Measurements from ENCODE around the gene FAM107B. TPM values are rescaled to one million over a fixed set of nuclear protein-coding genes. Genes with fewer than 3 reads are reported as not detected.

The FAM107B gene
- total and polyA plus RNA-seq, 2 of the 8 experiments (the other 6 are each of a cell fraction or from before 2014, with no cell fraction given): 7.5 to 28.1 TPM

DNA sequence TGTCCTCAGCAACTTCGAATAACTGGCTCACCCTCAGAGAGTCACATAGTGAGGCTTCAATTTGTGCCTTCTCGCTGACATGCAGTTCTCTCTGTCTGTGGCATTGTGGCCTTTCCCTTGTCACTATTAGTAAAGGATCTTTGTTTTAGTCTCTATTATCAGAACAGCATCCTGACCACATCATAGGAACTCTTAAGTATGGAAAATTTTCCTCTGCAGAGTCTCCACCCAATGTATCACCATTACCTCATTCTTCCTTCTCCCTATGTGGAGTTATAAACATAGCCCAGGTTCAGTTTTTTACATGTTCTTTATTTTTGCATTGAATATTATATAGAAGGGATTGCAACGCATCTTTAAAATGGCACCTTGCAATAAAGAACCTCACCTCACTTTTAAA lies 112.9 kb downstream of the FAM107B start:
- TF ChIP-seq CTBP2 (IDR thresholded peaks at IDR 0.05; ENCODE audit: borderline replicate concordance, insufficient read depth, insufficient read length, low read length) (no peak), RXRA (IDR thresholded peaks at IDR 0.05; ENCODE audit: insufficient read depth, low read depth, low read length) (no peak), CBX5 (IDR thresholded peaks at IDR 0.05; ENCODE audit: low read depth, low read length) (no peak), KDM4A (IDR thresholded peaks at IDR 0.05; ENCODE audit: low read depth, low read length, severe bottlenecking) (no peak)
- Histone ChIP-seq H3K4me2 (ENCODE audit: insufficient read depth in 1 of 2, low read depth in 2 of 2, low read length in 2 of 2) (no peak overlapping the region), H3K79me2 (ENCODE audit: control insufficient read depth in 1 of 2, insufficient read depth in 2 of 2, low read length in 2 of 2) (no peaks in the 10 kb centered on the region), H3K14ac (ENCODE audit: insufficient read length) (no peak overlapping the region), H4K5ac (ENCODE audit: insufficient read length, low read depth, low read length) (no peak overlapping the region), H3K4me3 (ENCODE audit: extremely low read depth in 1 of 4, insufficient read depth in 2 of 4, low read depth in 3 of 4, low read length in 4 of 4) (no peak overlapping the region), H2AK5ac (ENCODE audit: low read depth, low read length) (no peak overlapping the region), H3K18ac (ENCODE audit: extremely low read depth, low read length) (no peak overlapping the region), H4K91ac (replicated peaks; ENCODE audit: insufficient read length, low read length) (no peak overlapping the region), H4K20me1 (replicated peaks in 1 of 2; ENCODE audit: control insufficient read depth in 1 of 2, insufficient read depth in 2 of 2, low read length in 2 of 2) (no peaks in the 10 kb centered on the region), H3K4me1 (replicated peaks in 1 of 4; ENCODE audit: control insufficient read depth in 3 of 4, insufficient read depth in 4 of 4, low read length in 3 of 4) (no peaks in the 10 kb centered on the region), H3K4ac (replicated peaks; ENCODE audit: insufficient read length, low read depth, low read length) (no peak overlapping the region), H3K56ac (replicated peaks; ENCODE audit: insufficient read length, low read depth, low read length) (no peak overlapping the region), H3K27me3 (replicated peaks in 1 of 4; ENCODE audit: control insufficient read depth in 3 of 4, extremely low read depth in 1 of 4, insufficient read depth in 3 of 4, low read length in 3 of 4) (no peaks in the 10 kb centered on the region), H3K36me3 (ENCODE audit: control insufficient read depth in 2 of 4, insufficient read depth in 4 of 4, low read length in 3 of 4) (no peaks in the 10 kb centered on the region), H3K79me1 (ENCODE audit: low read depth, low read length) (no peaks in the 10 kb centered on the region), H4K8ac (ENCODE audit: extremely low read depth, insufficient read depth, low read length) (no peak overlapping the region), H2AFZ (ENCODE audit: low read length) (no peak overlapping the region), H2BK12ac (ENCODE audit: low read depth, low read length) (no peak overlapping the region), H2BK20ac (ENCODE audit: low read length) (no peak overlapping the region), H3K23me2 (ENCODE audit: low read depth, low read length) (no peaks in the 10 kb centered on the region), H3K27ac (ENCODE audit: low read depth, low read length) (no peak overlapping the region), H2BK120ac (replicated peaks; ENCODE audit: low read depth, low read length) (no peak overlapping the region), H3K23ac (ENCODE audit: insufficient read length) (no peak overlapping the region), H2BK5ac (ENCODE audit: low read depth, low read length) (no peak overlapping the region), H3K9ac (replicated peaks in 1 of 4; ENCODE audit: extremely low read depth in 1 of 4, low read depth in 3 of 4, low read length in 3 of 4) (no peak overlapping the region), H3K9me3 (ENCODE audit: insufficient read depth in 2 of 2, low read depth in 1 of 2, low read length in 1 of 2) (no peaks in the 10 kb centered on the region), H2BK15ac (ENCODE audit: low read length) (no peak overlapping the region)
- FAIRE-seq (no peak), DNase-seq (ENCODE audit: low read depth in 1 of 2, low spot score in 2 of 2) (no peak)
- CTCF ChIA-PET (ENCODE audit: partially characterized antibody): no interaction called here
- POLR2A ChIA-PET (ENCODE audit: partially characterized antibody): no interaction called here
- 89% methylated on average over 3 of the region's 3 CpGs; no CpG with 5 or more reads in 1 of the 2 experiments for WGBS, 2 experiments (ENCODE audit: extremely low coverage in 1 of 2, insufficient coverage in 1 of 2, insufficient read length in 1 of 2, insufficient replicate concordance in 2 of 2, low coverage in 1 of 2, low lambda C conversion rate in 2 of 2, missing lambda C conversion rate in 1 of 2)

Data from H1 (cell line).